Osteocyte (in vitro differentiated cells): ENCODE data around the gene GRIA3. TPM values are rescaled to one million over a fixed set of nuclear protein-coding genes. Genes with fewer than 3 reads are reported as not detected.
"Not testable (repeated sequence)": the region's sequence is repeated elsewhere in the genome, so short reads cannot be mapped to it uniquely, and the experiment has no call there.

Experiments
- DNase-seq: peaks from one replicate; pipeline ENCODE4 v3.0.0; 2021; ENCODE audit warnings: mixed read lengths; ENCODE audit not compliant: unreplicated experiment; ENCODE audit errors: extremely low spot score
- H3K27ac Mint-ChIP-seq: one replicate; pipeline ENCODE4 v1.8.0; 2021; ENCODE audit warnings: mild to moderate bottlenecking, mixed read lengths; ENCODE audit not compliant: unreplicated experiment
- H3K27me3 Mint-ChIP-seq: one replicate; pipeline ENCODE4 v1.8.0; 2021; ENCODE audit warnings: mixed read lengths; ENCODE audit not compliant: unreplicated experiment
- H3K36me3 Mint-ChIP-seq: one replicate; pipeline ENCODE4 v1.8.0; 2021; ENCODE audit warnings: mixed read lengths; ENCODE audit not compliant: unreplicated experiment
- H3K4me1 Mint-ChIP-seq: one replicate; pipeline ENCODE4 v1.8.0; 2021; ENCODE audit warnings: mixed read lengths; ENCODE audit not compliant: unreplicated experiment
- H3K4me3 Mint-ChIP-seq: one replicate; pipeline ENCODE4 v1.8.0; 2021; ENCODE audit warnings: mild to moderate bottlenecking, moderate library complexity, mixed read lengths; ENCODE audit not compliant: unreplicated experiment
- H3K9me3 Mint-ChIP-seq: one replicate; pipeline ENCODE4 v1.8.0; 2021; ENCODE audit warnings: mixed read lengths; ENCODE audit not compliant: unreplicated experiment
- CTCF ChIP-seq: fragments of 200-600 bp; sonication (generic); IDR thresholded peaks from 2 replicates; pipeline ENCODE4 v1.5.0; 2021; ENCODE audit warnings: antibody characterized with exemption, mild to moderate bottlenecking, moderate library complexity
- total RNA-seq: library from RNA; stranded (reverse); gene quantifications from 2 replicates; pipeline ENCODE4 v1.2.1, GENCODE V29; 2021

Gene GRIA3
- total RNA-seq, 1 donor from 2014 or later: not detected

DNA sequence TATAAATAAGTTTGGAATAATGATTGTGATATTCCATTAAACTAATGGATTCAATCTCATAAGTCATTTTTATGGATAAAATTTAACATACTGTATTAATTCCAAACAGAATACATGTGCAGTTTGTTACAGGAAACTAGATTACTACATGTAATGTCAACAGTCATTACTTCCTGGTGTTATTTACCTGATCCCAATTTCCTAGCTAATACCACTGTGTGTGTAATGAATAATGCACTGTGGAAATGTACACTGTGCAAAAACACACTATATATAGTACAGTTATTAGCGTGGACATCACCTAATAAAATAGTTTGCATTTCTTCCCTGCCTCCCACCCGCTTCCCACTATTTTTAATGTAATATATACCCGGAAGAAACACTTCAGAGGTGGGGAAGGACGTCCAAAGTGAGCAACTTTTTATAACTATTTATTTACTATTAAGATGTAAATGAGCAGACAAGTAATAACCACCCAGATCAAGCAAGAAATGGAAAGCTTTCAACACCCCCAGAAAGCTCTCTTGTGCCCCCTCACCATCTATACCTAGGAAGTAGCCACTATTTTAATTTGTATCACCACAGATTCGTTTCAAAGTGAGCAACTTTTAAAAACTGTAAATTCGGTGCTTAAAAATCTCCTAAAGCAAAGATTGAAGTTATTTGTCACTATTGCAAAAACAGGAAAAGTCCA lies 329.7 kb downstream of the GRIA3 start:
- no peak for TF ChIP-seq CTCF
- Mint-ChIP-seq H3K4me1 (no peaks in the 10 kb centered on the region), H3K27ac (no peak overlapping the region), H3K9me3 (peaks cover 30% of the 10 kb centered on the region), H3K27me3 (no peaks in the 10 kb centered on the region), H3K36me3 (no peaks in the 10 kb centered on the region), H3K4me3 (no peak overlapping the region)
- no peak for DNase-seq

DNA sequence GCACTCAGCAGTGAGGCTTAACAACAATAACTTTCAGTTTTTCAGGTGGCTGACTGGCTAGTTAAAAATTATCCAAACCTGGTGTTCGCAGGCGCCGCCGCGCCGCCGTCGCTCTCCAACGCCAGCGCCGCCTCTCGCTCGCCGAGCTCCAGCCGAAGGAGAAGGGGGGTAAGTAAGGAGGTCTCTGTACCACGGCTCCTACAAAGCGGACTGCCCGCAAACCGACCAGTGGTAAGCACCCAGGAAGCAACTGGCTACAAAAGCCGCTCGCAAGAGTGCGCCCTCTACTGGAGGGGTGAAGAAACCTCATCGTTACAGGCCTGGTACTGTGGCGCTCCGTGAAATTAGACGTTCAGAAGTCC lies 330.2 kb downstream of the GRIA3 start:
- not testable (repeated sequence) for H3K27ac Mint-ChIP-seq, H3K27me3 Mint-ChIP-seq, H3K4me3 Mint-ChIP-seq, DNase-seq, H3K36me3 Mint-ChIP-seq, H3K4me1 Mint-ChIP-seq
- peaks cover 35% of the 10 kb centered on the region for H3K9me3 Mint-ChIP-seq

DNA sequence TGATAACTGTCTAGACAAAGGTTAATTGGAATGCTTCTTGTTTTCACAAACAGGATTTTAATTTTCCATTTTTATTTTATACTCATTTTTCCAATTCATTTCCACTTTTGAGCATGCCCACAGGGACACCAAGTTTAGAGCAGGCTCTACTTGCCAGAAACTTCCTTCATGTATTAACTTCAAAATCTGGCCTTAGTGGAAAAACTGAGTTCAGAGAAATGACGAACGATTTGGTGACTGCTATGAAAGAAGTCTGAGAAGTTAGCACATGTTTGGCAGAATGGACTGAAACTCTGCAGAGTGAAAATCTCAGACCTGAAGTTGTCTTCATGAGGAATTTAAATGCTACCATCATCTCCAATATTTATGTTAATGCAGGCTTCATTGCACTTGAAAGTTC lies 334.7 kb downstream of the GRIA3 start:
- Mint-ChIP-seq H3K27me3 (no peaks in the 10 kb centered on the region), H3K36me3 (no peaks in the 10 kb centered on the region), H3K9me3 (peaks cover 43% of the 10 kb centered on the region), H3K4me1 (no peaks in the 10 kb centered on the region), H3K27ac (no peak overlapping the region), H3K4me3 (no peak overlapping the region)
- no peak for TF ChIP-seq CTCF
- DNase-seq: no peak

- H3K27ac Mint-ChIP-seq: no peak overlapping the region
- no peak for DNase-seq
- TF ChIP-seq CTCF: no peak
- no peaks in the 10 kb centered on the region for H3K36me3 Mint-ChIP-seq
- H3K4me3 Mint-ChIP-seq: no peak overlapping the region
- H3K9me3 Mint-ChIP-seq: peaks cover 44% of the 10 kb centered on the region
- H3K4me1 Mint-ChIP-seq: no peaks in the 10 kb centered on the region
- no peaks in the 10 kb centered on the region for H3K27me3 Mint-ChIP-seq
These were observed 341.1 kb downstream of the GRIA3 start for GRCh38 chrX:123525123-123525725.

GRCh38 chrX:123530726-123531125 lies 346.6 kb downstream of the GRIA3 start:
- not testable (repeated sequence) for H3K27me3 Mint-ChIP-seq, H3K36me3 Mint-ChIP-seq, H3K4me1 Mint-ChIP-seq, H3K4me3 Mint-ChIP-seq, H3K27ac Mint-ChIP-seq, DNase-seq
- H3K9me3 Mint-ChIP-seq: peaks cover 49% of the 10 kb centered on the region
